ENCODE measurements around the gene FBXO31. TPM values are rescaled to one million over a fixed set of nuclear protein-coding genes. Genes with fewer than 3 reads are reported as not detected.

The FBXO31 gene
- total and polyA plus RNA-seq, 2 of the 13 experiments (the other 11 are each of a cell fraction or from before 2014, with no cell fraction given) = 92.4 to 101 TPM

DNA sequence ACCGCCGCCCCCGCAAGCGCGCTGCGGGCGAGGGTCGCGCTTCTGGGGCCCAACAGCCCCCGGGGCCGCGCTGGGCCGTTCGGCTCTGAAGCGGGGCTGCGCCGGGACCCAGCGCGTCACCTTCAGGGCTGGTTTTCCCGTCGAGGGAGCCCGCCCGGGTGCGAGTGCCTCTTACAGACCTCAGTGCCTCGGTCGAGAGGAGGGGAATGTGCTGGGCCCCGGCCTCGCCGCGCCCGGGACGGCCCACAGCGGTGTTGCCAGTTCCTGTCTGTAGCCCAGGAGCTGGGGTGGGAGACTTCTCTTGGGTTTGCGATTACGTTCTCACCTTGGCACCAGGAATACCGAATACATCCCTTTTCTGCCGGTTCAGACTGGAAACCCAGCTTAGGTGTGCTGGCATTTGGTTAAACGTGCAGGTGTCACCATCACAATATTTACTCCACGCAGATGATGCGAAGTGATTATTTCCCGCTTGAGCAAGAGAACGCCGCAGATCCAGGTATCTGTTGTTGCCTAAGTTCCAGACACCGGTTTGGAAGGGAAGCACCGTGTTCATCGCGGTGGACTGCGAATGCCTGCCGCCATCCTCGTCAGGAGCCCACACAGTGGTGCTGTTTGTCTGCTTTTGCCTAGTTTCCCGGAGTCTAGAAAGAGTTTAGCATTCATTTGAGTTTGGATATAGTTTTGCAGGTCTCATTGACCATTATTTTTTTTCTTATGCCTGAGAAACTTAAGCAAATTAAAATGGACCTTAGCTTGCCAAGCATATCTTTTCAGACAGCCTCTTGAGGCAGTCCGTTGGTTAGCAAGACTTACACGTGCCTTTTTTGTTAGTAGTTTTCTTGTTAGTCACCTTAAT, 9.5 kb upstream of the FBXO31 start (continued):
- TF ChIP-seq, protein P1, sequence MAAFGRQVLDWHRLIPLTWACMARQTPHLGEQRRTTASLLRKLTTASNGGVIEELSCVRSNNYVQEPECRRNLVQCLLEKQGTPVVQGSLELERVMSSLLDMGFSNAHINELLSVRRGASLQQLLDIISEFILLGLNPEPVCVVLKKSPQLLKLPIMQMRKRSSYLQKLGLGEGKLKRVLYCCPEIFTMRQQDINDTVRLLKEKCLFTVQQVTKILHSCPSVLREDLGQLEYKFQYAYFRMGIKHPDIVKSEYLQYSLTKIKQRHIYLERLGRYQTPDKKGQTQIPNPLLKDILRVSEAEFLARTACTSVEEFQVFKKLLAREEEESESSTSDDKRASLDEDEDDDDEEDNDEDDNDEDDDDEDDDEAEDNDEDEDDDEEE (CRISPR knock-in tag; IDR thresholded peaks at IDR 0.05) = no peak
- TF ChIP-seq RBM22 (optimal IDR thresholded peaks at IDR 0.05; ENCODE audit: low read length) (no peak), TOE1 (CRISPR knock-in tag; IDR thresholded peaks at IDR 0.05) (no peak)

DNA sequence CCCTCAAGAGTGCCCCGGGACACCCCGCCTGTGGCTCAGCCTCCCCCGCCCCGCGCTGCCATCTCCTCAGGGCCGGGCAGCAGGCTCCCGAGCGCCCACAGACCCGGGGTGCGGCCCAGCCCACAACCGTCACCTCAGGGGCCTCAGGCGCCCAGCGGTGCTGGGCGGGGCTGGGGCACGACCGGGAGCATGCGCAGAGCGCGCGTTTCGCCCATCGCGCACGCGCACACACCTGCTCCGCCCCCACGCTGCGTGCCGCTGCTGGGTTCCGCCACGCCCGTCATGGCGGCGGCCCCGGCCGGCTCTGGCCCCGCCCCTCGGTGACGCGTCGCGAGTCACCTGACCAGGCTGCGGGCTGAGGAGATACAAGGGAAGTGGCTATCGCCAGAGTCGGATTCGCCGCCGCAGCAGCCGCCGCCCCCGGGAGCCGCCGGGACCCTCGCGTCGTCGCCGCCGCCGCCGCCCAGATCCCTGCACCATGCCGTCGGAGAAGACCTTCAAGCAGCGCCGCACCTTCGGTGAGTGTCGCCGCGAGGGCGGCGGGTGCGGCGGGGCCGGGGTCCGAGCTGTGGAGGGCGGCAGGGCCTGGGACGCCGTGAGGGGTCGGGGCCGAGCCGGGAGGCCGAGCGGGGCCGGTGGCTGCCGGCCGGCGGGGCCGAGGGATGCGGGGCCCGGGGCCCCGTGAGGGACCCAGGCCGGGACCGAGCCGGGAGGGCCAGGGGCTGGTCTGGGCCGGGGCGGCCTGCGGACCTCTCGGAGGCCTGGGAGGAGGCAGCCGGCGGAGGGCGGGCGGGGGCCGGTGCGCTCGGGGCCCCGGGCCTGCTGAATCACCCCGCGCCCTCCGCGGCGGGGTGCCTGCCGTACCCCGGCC, 8.6 kb upstream of the FBXO31 start, which contains the start of gene MAP1LC3B:
Gene MAP1LC3B, plus strand, starts transcription at position 387 of the 871 bp plus-strand sequence. Its CDS starts 92 bp downstream, at position 479.
- no TSS peak for BruUV-seq (replicated peaks)
- Histone ChIP-seq H3K4me1 (ENCODE audit: insufficient read depth, low read length) (peaks cover 63% of the 10 kb centered on the region), H3K27me3 (ENCODE audit: control insufficient read depth in 1 of 2, insufficient read depth in 2 of 2, low read length in 2 of 2) (no peaks in the 10 kb centered on the region; a peak in 1 of 5 replicates), H3K27ac (ENCODE audit: extremely low read length, insufficient read depth, low read length) (peak within 1 kb of the TSS; percentile 94), H3K9ac (ENCODE audit: insufficient read depth, low read depth, low read length) (peak within 1 kb of the TSS; percentile 98), H3K79me2 (ENCODE audit: insufficient read depth, low read length) (peaks cover 46% of the 10 kb centered on the region), H3K4me2 (ENCODE audit: low read depth, low read length) (peak within 1 kb of the TSS; percentile 90), H4K20me1 (ENCODE audit: insufficient read depth, low read length) (peaks cover 38% of the 10 kb centered on the region), H3K4me3 (replicated peaks in 1 of 3; ENCODE audit: insufficient read depth in 1 of 3, low read depth in 2 of 3, low read length in 3 of 3) (peak within 1 kb of the TSS; percentile 74 to 92 (median 86)), H3K9me3 (ENCODE audit: low read length) (no peaks in the 10 kb centered on the region), H2AFZ (ENCODE audit: low read length) (no peak within 1 kb of the TSS), H3K36me3 (replicated peaks in 1 of 2; ENCODE audit: control insufficient read depth in 1 of 2, insufficient read depth in 2 of 2, low read length in 2 of 2) (peaks cover 0 to 10% of the 10 kb centered on the region in 2 experiments; a peak in 2 of 5 replicates)
- POLR2A ChIA-PET = interaction anchor here (1.1 to 6.5 kb wide), 5 partner anchors 10 to 75 kb away, joined by 4 to 125 read pairs (median 16); partner anchors contain the start of genes C16orf95 and FBXO31
- intact Hi-C loops (cut with micrococcal nuclease; ENCODE audit: unreplicated experiment) = no loop called here
- ATAC-seq (peak; percentile 79), DNase-seq (ENCODE audit: low spot score) (peak; percentile 94), FAIRE-seq (no peak)
- CTCF ChIA-PET (ENCODE audit: low intra/inter-chr PET ratio, low total read pairs) = no interaction called here
- in situ Hi-C loops (cut with HindIII; ENCODE audit: extremely low pct_ligation_motif_present, low pct_unique_long_range_greater_than_20kb) = loop anchor here (25.0 kb wide), 1 partner anchor 470 kb away; the partner anchor contains the start of gene SLC7A5
- under 1% methylated on average over 33 of the region's 113 CpGs for WGBS (ENCODE audit: low lambda C conversion rate)
- TF ChIP-seq EP300 (IDR thresholded peaks at IDR 0.05; ENCODE audit: low read depth in 2 of 2, low read length in 2 of 2) (peak in 1 of 2 experiments; percentile 70; a peak in 3 of 4 replicates), EP300 (CRISPR knock-in tag; IDR thresholded peaks at IDR 0.05; ENCODE audit: borderline replicate concordance) (peak; percentile 74), ZC3H13 (CRISPR knock-in tag; IDR thresholded peaks at IDR 0.05) (peak; percentile 94), HIVEP1 (CRISPR knock-in tag; IDR thresholded peaks at IDR 0.05) (no peak; the same call in none of the 2 replicates), ZNF660 (CRISPR knock-in tag; IDR thresholded peaks at IDR 0.05; ENCODE audit: borderline replicate concordance, low read depth) (no peak)
- TF ChIP-seq, protein P2, sequence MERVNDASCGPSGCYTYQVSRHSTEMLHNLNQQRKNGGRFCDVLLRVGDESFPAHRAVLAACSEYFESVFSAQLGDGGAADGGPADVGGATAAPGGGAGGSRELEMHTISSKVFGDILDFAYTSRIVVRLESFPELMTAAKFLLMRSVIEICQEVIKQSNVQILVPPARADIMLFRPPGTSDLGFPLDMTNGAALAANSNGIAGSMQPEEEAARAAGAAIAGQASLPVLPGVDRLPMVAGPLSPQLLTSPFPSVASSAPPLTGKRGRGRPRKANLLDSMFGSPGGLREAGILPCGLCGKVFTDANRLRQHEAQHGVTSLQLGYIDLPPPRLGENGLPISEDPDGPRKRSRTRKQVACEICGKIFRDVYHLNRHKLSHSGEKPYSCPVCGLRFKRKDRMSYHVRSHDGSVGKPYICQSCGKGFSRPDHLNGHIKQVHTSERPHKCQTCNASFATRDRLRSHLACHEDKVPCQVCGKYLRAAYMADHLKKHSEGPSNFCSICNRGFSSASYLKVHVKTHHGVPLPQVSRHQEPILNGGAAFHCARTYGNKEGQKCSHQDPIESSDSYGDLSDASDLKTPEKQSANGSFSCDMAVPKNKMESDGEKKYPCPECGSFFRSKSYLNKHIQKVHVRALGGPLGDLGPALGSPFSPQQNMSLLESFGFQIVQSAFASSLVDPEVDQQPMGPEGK (CRISPR knock-in tag; IDR thresholded peaks at IDR 0.05) = peak; percentile 91
- TF ChIP-seq, protein P3, sequence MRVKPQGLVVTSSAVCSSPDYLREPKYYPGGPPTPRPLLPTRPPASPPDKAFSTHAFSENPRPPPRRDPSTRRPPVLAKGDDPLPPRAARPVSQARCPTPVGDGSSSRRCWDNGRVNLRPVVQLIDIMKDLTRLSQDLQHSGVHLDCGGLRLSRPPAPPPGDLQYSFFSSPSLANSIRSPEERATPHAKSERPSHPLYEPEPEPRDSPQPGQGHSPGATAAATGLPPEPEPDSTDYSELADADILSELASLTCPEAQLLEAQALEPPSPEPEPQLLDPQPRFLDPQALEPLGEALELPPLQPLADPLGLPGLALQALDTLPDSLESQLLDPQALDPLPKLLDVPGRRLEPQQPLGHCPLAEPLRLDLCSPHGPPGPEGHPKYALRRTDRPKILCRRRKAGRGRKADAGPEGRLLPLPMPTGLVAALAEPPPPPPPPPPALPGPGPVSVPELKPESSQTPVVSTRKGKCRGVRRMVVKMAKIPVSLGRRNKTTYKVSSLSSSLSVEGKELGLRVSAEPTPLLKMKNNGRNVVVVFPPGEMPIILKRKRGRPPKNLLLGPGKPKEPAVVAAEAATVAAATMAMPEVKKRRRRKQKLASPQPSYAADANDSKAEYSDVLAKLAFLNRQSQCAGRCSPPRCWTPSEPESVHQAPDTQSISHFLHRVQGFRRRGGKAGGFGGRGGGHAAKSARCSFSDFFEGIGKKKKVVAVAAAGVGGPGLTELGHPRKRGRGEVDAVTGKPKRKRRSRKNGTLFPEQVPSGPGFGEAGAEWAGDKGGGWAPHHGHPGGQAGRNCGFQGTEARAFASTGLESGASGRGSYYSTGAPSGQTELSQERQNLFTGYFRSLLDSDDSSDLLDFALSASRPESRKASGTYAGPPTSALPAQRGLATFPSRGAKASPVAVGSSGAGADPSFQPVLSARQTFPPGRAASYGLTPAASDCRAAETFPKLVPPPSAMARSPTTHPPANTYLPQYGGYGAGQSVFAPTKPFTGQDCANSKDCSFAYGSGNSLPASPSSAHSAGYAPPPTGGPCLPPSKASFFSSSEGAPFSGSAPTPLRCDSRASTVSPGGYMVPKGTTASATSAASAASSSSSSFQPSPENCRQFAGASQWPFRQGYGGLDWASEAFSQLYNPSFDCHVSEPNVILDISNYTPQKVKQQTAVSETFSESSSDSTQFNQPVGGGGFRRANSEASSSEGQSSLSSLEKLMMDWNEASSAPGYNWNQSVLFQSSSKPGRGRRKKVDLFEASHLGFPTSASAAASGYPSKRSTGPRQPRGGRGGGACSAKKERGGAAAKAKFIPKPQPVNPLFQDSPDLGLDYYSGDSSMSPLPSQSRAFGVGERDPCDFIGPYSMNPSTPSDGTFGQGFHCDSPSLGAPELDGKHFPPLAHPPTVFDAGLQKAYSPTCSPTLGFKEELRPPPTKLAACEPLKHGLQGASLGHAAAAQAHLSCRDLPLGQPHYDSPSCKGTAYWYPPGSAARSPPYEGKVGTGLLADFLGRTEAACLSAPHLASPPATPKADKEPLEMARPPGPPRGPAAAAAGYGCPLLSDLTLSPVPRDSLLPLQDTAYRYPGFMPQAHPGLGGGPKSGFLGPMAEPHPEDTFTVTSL (CRISPR knock-in tag; IDR thresholded peaks at IDR 0.05; ENCODE audit: borderline replicate concordance) = no peak

All from HepG2 (cell line).